ENCODE measurements around the gene SCYL2. TPM values are rescaled to one million over a fixed set of nuclear protein-coding genes. Genes with fewer than 3 reads are reported as not detected.

Gene SCYL2
- total and polyA plus RNA-seq, 3 experiments from 2014 or later = 18.8 to 40.1 (median 31.8) TPM

DNA sequence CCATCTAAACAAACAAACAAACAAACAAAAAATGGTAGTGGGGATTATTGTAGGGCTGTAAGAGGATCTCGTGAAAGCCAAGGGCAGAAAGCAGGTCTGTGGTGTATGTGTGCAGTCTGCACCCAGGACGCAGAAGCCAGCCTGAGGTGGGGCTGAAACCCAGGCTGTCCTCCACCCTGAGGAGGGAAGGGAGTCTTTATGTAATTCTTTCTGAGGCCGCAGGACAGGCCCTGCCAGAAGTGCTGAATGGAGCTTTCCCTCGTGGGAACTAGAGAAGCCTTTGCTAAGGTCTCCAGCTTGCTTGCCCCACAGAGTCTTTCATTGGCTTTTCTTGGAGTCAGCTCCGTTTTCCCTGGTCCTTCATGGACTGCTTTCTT lies 117.6 kb downstream of the SCYL2 start:
- Mint-ChIP-seq H3K27ac (no peak overlapping the region), H3K4me3 (no peak overlapping the region), H3K36me3 (no peaks in the 10 kb centered on the region), H3K4me1 (no peaks in the 10 kb centered on the region), H3K27me3 (peaks cover 1 to 16% of the 10 kb centered on the region in 2 donors), H3K9me3 (no peaks in the 10 kb centered on the region)
- Histone ChIP-seq H3K9me3 (ENCODE audit: low read length) (no peaks in the 10 kb centered on the region), H3K36me3 (ENCODE audit: insufficient read depth, low read length) (no peaks in the 10 kb centered on the region), H3K4me3 (ENCODE audit: low read length) (no peak overlapping the region), H3K27ac (ENCODE audit: low read depth, low read length) (no peak overlapping the region), H3K27me3 (ENCODE audit: insufficient read depth, low read length, poor library complexity, severe bottlenecking) (no peaks in the 10 kb centered on the region), H3K4me1 (ENCODE audit: insufficient read depth, low read length) (no peaks in the 10 kb centered on the region)
- DNase-seq = no peak
- POLR2A ChIA-PET = no interaction called here
- CTCF ChIA-PET = no interaction called here

DNA sequence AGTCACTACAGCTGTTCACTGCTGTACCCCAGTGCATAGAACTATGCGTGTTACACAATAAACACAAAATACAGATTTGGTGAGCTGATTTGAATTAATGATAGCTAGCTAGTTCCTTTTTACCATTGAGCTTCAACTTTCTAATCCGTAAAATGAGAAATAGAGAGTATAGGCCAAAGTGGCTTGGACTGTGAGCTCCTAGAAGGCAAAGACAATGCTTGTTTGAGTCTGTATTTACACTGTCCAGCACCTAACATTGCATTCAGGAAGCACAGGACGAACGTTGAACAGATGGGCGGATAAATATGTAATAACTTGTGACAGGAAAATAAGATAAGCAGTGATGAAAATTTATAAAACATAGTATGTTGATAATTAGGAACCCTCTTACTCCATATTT lies 121.4 kb downstream of the SCYL2 start:
- Mint-ChIP-seq H3K4me3 (no peak overlapping the region), H3K4me1 (no peaks in the 10 kb centered on the region), H3K27me3 (peaks cover 1 to 28% of the 10 kb centered on the region in 2 donors), H3K36me3 (no peaks in the 10 kb centered on the region), H3K9me3 (no peaks in the 10 kb centered on the region), H3K27ac (no peak overlapping the region)
- Histone ChIP-seq H3K4me1 (ENCODE audit: insufficient read depth, low read length) (no peaks in the 10 kb centered on the region), H3K4me3 (ENCODE audit: low read length) (no peak overlapping the region), H3K36me3 (ENCODE audit: insufficient read depth, low read length) (no peaks in the 10 kb centered on the region), H3K9me3 (ENCODE audit: low read length) (no peaks in the 10 kb centered on the region), H3K27me3 (ENCODE audit: insufficient read depth, low read length, poor library complexity, severe bottlenecking) (no peaks in the 10 kb centered on the region), H3K27ac (ENCODE audit: low read depth, low read length) (no peak overlapping the region)
- CTCF ChIA-PET = no interaction called here
- POLR2A ChIA-PET = no interaction called here
- DNase-seq = no peak

Other genes starting within 250 kb of the SCYL2 start
- 10 to 100 TPM; 60.9 to 65.1 TPM for gene BLTP3B, start 124.3 kb upstream of the SCYL2 start, total RNA-seq
- 15.2 TPM for gene BLTP3B, start 124.3 kb upstream of the SCYL2 start, polyA plus RNA-seq
- 10 to 100 TPM; 35.1 to 36.6 TPM for gene ACTR6, start 66.4 kb upstream of the SCYL2 start, total RNA-seq
- 41.8 TPM for gene ACTR6, start 66.4 kb upstream of the SCYL2 start, polyA plus RNA-seq
- gene DEPDC4, start 98 bp upstream of the SCYL2 start, total RNA-seq = 1 to 10 TPM; 1.2 to 1.4 TPM
- gene DEPDC4, start 98 bp upstream of the SCYL2 start, polyA plus RNA-seq = not detected
- not detected for gene SLC17A8, start 89.9 kb downstream of the SCYL2 start, total RNA-seq
- not detected for gene SLC17A8, start 89.9 kb downstream of the SCYL2 start, polyA plus RNA-seq
- gene NR1H4, start 206.7 kb downstream of the SCYL2 start, total RNA-seq = not detected
- not detected for gene NR1H4, start 206.7 kb downstream of the SCYL2 start, polyA plus RNA-seq